ENCODE results near the gene TMSB15B. TPM values are rescaled to one million over a fixed set of nuclear protein-coding genes. Genes with fewer than 3 reads are reported as not detected.

Gene TMSB15B
- 13.8 and 25.2 TPM in 2 replicates for total RNA-seq

GRCh38 chrX:103962411-103963278 lies at the start of gene TMSB15B:
TMSB15B (plus strand) TSS chrX:103962627.

GRCh38 chrX:104013606-104014005 lies 51.2 kb downstream of the TMSB15B start, which contains the start of gene H2BW1:
H2BW1 (minus strand) TSS chrX:104013708; CDS start chrX:104013576, 132 bp downstream.

Other genes with a start within 250 kb of the TMSB15B start
- gene PLP1, start 185.8 kb upstream of the TMSB15B start, total RNA-seq = 2.7 TPM in 1 of 2 replicates, not detected in the other
- 0.13 TPM in 1 of 2 replicates, not detected in the other for gene RAB9B, start 130.4 kb upstream of the TMSB15B start, total RNA-seq
- not detected in 2 replicates for gene H2BW1, start 51.1 kb downstream of the TMSB15B start, total RNA-seq
- gene H2BW2, start 77.3 kb downstream of the TMSB15B start, total RNA-seq = not detected in 2 replicates
- gene TMSB15C, start 113.6 kb downstream of the TMSB15B start, total RNA-seq = 1.9 and 3.2 TPM in 2 replicates
- gene ZCCHC18, start 149.9 kb downstream of the TMSB15B start, total RNA-seq = 0.24 and 0.78 TPM in 2 replicates
- gene SLC25A53, start 194.4 kb downstream of the TMSB15B start, total RNA-seq = 4.1 and 7.4 TPM in 2 replicates
- gene FAM199X, start 203.8 kb downstream of the TMSB15B start, total RNA-seq = 11.5 and 14.9 TPM in 2 replicates